Activated gamma-delta T cell treated with anti-CD3 and anti-CD28 coated beads, Interleukin-2, amount 50 U/mL, for 16 hours (primary cell): Measurements from ENCODE around the gene KIZ.

Experiments used
- DNase-seq: peaks from one replicate; pipeline ENCODE4 v3.0.0-alpha.2; 2020; ENCODE audit warnings: low read depth

Gene KIZ

GRCh38 chr20:21177767-21178166 is 51.9 kb downstream of the KIZ start:
- no peak for DNase-seq

GRCh38 chr20:21179757-21180156 is 53.9 kb downstream of the KIZ start:
- no peak for DNase-seq

- DNase-seq, result no peak
Observed at GRCh38 chr20:21180248-21180647, 54.4 kb downstream of the KIZ start.

- DNase-seq, result no peak
Observed at GRCh38 chr20:21181028-21181427, 55.1 kb downstream of the KIZ start.

- DNase-seq, result no peak
Observed at GRCh38 chr20:21182832-21183563, 57.1 kb downstream of the KIZ start.

- DNase-seq, result no peak
Observed at GRCh38 chr20:21183722-21184121, 57.8 kb downstream of the KIZ start.

- no peak for DNase-seq
Observed at GRCh38 chr20:21184819-21185218, 58.9 kb downstream of the KIZ start.

- no peak for DNase-seq
Observed at GRCh38 chr20:21185849-21186248, 60.0 kb downstream of the KIZ start.

GRCh38 chr20:21189761-21190523 is 64.1 kb downstream of the KIZ start:
- DNase-seq, result no peak

- no peak for DNase-seq
Observed at GRCh38 chr20:21190869-21191268, 65.0 kb downstream of the KIZ start.

GRCh38 chr20:21191839-21192238 is 66.0 kb downstream of the KIZ start:
- no peak for DNase-seq

GRCh38 chr20:21202259-21202658 is 76.4 kb downstream of the KIZ start:
- no peak for DNase-seq

GRCh38 chr20:21203088-21203656 is 77.3 kb downstream of the KIZ start:
- no peak for DNase-seq

GRCh38 chr20:21206584-21206983 is 80.7 kb downstream of the KIZ start:
- no peak for DNase-seq

GRCh38 chr20:21208999-21209398 is 83.1 kb downstream of the KIZ start:
- DNase-seq, result no peak

- DNase-seq, result no peak
Observed at GRCh38 chr20:21209668-21210067, 83.8 kb downstream of the KIZ start.

GRCh38 chr20:21213691-21214090 is 87.8 kb downstream of the KIZ start:
- no peak for DNase-seq

- DNase-seq, result no peak
Observed at GRCh38 chr20:21214431-21214830, 88.5 kb downstream of the KIZ start.

GRCh38 chr20:21219686-21220085 is 93.8 kb downstream of the KIZ start:
- no peak for DNase-seq

GRCh38 chr20:21224217-21224616 is 98.3 kb downstream of the KIZ start:
- DNase-seq, result no peak

- DNase-seq, result no peak
Observed at GRCh38 chr20:21225215-21225947, 99.5 kb downstream of the KIZ start.

- no peak for DNase-seq
Observed at GRCh38 chr20:21228511-21228910, 102.6 kb downstream of the KIZ start.

GRCh38 chr20:21229163-21229562 is 103.3 kb downstream of the KIZ start:
- DNase-seq, result no peak
